HG03095 (cell line): ENCODE results near the gene FIGN.

Source experiments
- ATAC-seq: cut with Tn5 transposase; IDR thresholded peaks from one replicate; pipeline ENCODE4 v1.9.1; 2021; ENCODE audit warnings: moderate library complexity; ENCODE audit not compliant: unreplicated experiment

Gene FIGN, protein sequence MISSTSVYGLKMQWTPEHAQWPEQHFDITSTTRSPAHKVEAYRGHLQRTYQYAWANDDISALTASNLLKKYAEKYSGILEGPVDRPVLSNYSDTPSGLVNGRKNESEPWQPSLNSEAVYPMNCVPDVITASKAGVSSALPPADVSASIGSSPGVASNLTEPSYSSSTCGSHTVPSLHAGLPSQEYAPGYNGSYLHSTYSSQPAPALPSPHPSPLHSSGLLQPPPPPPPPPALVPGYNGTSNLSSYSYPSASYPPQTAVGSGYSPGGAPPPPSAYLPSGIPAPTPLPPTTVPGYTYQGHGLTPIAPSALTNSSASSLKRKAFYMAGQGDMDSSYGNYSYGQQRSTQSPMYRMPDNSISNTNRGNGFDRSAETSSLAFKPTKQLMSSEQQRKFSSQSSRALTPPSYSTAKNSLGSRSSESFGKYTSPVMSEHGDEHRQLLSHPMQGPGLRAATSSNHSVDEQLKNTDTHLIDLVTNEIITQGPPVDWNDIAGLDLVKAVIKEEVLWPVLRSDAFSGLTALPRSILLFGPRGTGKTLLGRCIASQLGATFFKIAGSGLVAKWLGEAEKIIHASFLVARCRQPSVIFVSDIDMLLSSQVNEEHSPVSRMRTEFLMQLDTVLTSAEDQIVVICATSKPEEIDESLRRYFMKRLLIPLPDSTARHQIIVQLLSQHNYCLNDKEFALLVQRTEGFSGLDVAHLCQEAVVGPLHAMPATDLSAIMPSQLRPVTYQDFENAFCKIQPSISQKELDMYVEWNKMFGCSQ

GRCh38 chr2:163735685-163736432 lies at the start of gene FIGN:
Gene FIGN (minus strand): TSS chr2:163736008. CDS start chr2:163734927, 1,081 bp downstream.
- no peak for ATAC-seq

GRCh38 chr2:163785162-163785561 lies 49.4 kb upstream of the FIGN start:
- ATAC-seq: no peak

DNA sequence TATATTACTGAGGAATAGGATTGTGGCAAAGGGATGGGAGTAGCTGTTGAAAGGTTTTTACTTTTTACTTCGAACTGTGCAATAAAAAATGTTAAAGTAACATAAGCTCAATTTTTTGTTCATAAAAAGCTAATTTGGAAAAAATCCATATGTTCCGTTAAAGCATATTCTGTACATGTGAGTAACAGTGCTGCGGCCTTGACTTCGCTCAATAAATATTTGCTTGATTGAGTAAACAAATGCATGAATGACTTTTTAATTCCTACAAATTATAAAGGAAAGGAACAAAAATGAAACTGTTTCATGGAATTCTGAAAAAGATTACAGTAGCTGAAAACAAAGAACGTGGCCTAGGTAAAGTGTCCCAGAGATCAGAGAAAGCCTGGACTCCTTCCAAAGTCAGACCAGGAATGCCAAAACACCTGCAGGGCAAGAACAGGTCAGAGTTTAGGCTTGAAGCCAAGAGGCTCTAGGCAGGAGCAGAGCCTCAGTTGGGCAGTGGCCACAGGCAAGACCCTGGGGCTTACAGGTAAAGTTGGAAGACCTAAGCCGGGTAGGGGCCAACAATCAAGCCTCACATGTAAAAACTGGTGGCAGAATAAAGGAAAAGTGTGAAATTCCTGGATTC lies 44.3 kb upstream of the FIGN start:
- no peak for ATAC-seq

- no peak for ATAC-seq
These were observed 42.4 kb upstream of the FIGN start for GRCh38 chr2:163778045-163778781.

DNA sequence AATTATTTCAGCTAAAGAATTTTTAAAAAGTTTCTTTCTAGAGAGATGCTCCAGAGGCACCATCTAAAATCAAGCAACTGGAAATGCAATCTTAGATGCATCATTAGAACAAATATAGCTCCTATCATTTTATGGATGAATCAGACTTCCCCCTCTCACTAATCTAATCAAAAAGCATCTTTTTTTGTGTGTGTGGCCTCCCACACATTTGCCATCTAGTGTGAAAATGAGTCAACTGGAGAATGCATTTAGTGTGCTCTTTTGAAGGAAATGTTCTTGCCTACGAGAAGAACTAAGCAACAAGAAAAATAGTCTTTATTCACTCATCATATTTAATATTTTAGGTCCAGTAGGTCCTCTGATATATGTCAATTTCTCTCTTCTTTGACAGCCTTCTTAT lies 39.5 kb upstream of the FIGN start:
- no peak for ATAC-seq

DNA sequence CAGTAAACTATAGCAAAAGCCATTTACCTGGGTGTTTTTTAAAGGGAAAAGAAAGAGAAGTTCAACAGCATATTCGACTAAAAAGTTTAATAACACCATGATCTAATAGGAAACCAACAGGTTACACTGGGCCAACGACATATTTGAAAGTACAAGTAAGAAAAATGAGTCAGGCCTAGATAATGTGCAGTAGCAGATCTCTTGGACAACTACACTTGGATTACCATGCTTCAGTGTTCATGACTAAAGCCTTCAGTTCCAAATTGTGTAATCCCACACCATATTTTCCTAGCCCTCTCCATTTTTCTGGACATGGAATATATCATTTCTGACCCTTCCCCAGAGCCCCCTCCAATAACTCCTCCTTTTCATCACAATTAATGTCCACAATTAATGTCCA lies 39.1 kb upstream of the FIGN start:
- ATAC-seq: no peak

DNA sequence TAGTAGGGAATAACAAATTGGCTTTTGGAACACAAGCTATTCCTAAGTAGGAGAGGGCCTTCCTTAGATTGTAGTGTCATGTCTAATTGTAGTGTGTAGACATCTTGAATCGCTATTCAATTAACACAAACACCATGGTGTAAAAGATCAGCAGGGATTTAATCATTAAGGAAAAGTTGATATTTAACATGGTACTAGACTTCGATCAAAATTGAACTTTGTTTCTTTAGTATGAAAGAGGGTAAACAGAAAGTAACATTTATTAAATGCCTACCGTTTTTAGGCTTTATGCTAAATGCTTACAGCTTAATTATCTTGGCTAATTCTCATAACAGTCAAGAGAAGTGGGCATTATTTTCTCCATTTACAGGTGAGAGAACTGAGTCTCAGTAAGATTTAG lies 37.5 kb upstream of the FIGN start:
- ATAC-seq: no peak

GRCh38 chr2:163771596-163771995 lies 35.8 kb upstream of the FIGN start:
- ATAC-seq: no peak

DNA sequence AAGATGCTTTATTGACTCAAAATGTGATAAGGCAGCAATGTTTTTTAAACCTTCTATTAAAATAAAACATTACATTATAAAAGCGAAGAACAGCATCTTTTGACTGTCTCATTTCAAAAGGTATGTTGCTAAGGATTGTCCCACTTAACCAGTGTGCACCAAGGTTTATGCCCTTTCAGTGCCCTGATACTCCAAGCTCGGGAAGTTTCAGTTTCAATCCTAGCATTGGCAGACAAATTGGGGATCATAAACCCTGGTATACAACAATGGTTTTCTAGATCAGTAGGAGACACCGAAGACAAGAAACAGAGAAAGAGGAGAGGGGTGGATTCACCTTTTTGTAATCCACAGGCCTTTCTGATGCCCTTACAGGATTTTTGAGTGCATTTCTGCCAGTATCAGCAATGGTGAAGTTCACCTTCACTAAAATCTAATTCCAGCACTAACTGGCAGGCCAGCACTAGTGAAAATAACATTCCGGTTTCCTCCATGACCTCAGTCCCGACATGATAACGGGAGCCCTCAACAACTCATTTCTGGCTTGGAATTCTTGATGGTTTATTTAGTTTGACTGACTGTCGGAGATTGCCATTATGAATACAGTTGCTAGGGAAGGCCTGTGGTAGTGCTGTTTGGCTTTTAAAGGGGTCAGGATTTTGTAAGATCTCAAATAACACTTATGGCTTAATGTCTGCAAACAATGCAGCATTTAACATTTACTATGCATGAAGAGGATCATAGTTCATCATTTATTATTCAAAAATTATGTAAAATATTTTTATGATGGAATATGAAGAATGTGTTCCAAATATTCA lies 33.3 kb upstream of the FIGN start:
- ATAC-seq: no peak

DNA sequence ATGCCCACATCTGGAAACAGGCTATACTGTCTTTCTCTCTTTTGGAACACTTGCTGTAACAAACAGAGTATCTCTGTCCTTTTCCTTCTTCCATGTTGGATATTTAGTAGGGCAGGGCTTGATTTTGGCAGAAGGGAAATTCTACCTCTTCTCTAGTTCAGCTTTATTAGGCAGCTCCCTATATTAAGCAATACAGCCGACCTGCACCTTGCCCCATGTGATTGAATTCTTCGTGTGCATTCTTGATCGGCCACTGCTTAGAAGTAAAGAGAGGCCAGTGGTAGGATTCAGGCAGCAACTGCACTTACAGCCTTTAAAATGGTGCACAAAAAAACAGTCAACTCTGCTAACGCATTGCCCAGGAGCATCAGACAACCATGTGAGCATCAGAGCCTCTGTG lies 31.3 kb upstream of the FIGN start:
- no peak for ATAC-seq

GRCh38 chr2:163764566-163764965 lies 28.8 kb upstream of the FIGN start:
- no peak for ATAC-seq

DNA sequence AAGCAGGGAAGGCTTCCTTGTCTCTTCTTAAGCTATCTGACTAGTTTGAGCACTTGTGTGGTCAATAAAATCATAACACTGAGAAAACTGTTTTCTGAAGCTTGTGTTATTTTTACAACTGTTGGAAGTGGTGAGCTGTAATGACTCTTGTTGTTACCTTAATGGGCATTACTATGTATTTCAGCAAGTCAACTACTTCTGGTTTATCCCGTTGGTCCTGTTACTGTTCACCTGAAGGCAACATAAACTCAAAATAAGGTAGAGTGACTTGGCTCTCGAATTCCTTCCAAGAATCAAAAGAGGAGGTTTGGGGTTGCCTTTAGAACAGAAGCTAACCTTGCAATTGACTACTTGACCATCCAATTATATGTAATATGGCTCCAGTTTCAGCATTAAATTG lies 23.2 kb upstream of the FIGN start:
- no peak for ATAC-seq

DNA sequence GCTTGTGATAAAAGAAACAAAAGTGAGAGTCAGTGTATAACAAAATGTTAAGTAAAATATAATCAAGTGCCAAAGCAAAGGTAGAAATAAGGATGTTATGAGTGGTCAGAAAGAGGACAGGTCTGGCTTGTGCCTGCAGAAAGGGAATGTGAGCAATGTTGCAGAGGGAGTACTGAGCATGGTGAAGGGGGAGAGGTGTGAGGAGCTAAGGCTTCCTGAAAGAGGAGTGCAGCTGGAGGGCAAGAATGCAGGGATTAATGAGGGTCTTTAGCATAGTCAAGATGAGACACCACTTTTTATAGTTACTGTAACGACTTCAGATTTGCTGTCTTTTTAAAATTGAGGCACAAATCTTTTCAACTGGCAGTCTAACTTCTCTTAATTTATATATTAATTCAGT lies 22.0 kb upstream of the FIGN start:
- no peak for ATAC-seq

- no peak for ATAC-seq
These were observed 20.8 kb upstream of the FIGN start for GRCh38 chr2:163756588-163756987.

DNA sequence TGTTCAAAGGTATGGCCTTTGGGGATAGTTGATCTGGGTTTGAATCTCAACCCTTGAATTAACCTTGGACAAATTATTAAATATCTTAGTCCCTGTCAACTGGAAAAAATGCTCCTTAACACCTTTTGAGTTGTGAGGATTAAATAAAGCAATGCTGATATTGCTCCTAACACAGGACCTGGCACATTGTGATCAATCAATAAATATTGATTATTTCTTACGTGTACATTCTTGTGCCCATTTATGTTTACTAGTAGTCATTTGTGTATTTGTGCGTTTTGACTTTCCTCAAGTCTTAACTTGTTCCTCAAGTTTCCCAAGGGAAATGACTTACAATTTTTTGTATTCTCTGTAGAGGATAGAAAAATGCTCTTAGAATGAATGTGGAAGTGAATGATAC lies 19.6 kb upstream of the FIGN start:
- no peak for ATAC-seq

DNA sequence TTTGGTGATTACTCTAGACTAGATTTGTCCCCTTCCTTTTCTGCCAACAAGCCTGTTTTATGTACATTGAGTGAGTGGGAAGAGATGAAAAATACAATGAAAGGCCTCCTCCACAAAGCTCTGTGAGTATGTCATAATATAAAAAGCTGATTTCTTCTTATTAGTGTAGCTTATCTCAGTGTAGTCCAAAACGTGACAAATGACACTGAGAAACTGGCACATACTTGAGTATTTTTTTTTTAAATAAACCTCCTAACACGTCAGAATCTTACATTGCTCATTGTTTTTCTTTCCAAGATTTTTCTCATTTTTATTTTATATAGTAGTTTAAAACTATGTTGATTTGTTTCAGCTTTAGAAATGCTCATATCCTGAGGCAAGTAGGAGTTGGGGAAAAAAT lies 17.9 kb upstream of the FIGN start:
- no peak for ATAC-seq

- no peak for ATAC-seq
These were observed 16.5 kb upstream of the FIGN start for GRCh38 chr2:163752267-163752666.

DNA sequence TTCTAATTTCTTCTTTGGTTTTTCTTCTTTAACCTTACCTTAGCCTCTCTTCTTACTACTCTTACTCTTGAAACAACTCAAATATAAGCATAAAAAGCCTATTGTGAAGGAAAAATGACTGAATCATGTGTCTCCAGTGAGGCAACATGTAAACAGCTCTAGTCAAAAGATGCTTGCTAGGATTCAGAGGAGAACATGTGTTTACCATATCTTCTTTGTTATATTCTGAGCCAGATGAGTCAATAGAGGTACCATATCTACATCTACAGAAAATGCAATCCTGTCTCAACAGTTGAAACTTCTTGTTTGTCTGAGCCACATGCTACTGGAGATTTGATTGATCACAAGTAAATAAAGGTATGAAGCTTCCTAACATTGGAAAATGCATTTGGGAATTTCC lies 15.9 kb upstream of the FIGN start:
- no peak for ATAC-seq

DNA sequence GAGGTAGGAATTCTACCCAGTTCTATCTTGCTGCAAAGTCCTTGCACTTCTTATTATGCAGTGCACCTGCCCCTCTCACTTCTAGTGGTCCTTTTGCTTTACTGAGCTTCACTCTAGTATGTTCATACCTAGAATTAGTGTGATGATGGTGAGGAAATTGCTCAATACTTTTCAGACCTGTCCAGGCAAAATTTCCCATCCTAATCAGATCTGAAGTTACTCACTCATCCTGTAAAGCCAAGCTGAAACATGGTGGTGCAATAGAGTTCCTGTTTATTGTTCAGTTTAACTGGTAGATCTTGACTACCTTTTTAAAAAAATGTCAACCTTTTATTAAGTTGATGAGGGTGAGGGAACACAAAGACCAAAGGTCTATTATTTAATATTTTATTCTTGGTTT lies 12.6 kb upstream of the FIGN start:
- ATAC-seq: no peak

DNA sequence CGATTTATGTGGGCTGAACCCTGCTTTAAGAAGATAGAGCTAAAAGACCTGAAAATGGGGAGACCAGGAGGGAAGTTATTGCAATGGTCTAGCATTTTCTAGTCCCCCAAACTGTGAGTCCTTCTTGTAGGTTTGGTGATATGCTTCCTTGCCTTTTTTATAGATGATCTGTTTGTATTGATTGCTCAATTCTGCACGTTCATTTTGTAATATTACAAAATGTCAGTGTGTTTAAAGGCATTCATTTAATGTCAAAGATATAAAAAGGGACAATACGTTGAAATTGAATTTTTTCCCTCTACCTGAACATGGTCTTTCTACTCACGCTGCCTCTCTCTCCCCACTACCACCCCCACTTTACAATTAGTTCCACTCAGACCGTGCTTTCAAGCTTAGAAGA lies 5.6 kb upstream of the FIGN start:
- ATAC-seq: no peak
